NCI-H345 treated with DMSO at 0.1 percent for 48 hours (cell line): ENCODE measurements around the gene MYO16.

Source experiments
- DNase-seq: peaks from one replicate; lab custom pipeline; 2025; ENCODE audit not compliant: unreplicated experiment; lab: John Stamatoyannopoulos, UW

The MYO16 gene

DNA sequence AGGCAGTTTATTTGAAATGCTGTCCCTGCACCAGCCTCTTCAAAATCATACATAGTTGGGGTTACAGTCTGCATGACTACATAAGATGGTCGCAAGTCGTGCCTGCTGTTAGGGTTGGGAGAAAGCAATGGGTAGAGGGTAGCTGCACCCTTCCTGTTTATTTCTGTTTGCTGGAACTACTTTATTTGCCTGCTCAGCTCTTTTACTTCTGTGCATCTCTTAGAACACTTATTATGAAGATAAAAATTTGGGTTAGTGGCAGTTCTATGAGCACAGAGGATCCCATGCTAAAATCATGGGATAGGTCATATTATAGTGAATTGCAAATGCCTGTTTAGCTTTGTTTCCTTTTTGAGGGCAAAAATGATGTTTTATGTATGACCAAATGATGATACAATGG lies 160.1 kb downstream of the MYO16 start:
- DNase-seq, result no peak

DNA sequence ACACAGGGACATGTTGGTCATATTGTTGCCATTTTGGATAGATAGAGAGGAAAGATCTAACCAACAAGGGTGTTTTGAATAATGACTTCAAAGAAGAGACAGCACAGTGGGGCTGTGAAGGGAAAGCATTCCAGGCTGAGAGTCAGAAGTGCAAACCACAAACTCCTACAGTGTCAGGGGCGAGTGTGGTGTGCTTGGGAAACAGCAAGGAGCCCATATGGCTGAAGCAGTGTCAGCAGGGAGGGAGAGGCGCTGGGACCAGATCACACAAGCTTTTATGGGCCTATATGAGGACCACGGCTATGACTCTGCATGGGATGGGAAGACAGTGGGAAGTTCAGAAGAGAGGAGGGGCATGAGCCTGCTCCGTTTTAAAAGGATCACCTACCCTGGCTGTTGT lies 166.4 kb downstream of the MYO16 start:
- DNase-seq, result no peak

DNA sequence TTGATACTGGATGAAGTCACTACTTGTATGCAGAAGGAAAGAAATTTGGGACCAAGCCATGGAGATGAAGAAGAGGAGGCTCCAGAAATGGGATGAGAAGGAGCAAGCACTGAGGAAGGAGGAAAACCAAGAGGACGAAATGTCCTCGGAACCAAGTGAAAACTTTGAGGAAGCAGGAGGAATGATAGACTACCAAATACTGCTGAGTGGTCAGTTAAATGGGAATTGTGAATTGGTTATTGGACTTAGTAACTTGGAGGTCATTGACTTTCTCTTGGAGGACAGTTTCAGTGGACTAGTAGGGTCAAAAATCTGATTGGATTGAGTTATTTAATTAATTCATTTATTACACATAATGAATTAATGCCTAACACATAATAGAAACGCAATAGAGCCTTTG lies 167.9 kb downstream of the MYO16 start:
- no peak for DNase-seq

DNA sequence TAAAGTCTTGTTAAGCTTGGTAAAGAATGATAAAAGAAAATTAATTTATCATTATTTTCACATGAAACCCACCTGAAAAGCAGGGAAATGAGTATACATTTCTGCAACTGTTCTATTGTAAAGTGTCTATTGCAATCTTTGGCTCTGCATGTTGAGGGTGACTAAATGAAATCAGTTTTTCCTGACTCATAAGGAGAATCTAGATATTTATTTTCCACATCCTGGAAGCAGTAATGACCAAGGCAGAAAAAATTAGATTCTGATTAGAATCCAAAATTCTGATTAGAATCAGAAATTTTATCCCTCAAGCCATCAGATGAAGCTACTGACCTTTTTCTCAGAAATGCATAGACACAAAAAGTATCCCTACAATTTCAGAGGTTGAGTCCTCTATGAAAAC lies 178.4 kb downstream of the MYO16 start:
- no peak for DNase-seq

- DNase-seq, result no peak
Observed at GRCh38 chr13:108812165-108812564, 182.8 kb downstream of the MYO16 start.

DNA sequence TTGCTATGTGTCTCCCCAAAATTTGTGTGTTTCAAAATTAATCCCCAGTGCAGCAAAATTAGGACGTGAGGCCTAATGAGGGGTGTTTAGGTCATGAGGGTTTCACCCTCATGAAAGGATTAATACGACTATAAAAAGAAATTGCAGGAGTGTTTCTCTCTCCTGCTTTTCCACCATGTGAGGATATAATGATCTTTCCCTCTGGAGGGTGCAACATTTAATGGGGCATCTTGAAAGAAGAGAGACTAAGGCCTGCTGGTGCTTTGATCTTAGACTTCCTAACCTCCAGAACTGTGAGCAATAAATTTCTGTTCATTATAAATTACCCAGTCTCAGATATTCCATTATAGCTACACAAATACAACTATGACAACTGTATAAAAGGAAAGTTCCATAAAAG lies 183.2 kb downstream of the MYO16 start:
- no peak for DNase-seq

DNA sequence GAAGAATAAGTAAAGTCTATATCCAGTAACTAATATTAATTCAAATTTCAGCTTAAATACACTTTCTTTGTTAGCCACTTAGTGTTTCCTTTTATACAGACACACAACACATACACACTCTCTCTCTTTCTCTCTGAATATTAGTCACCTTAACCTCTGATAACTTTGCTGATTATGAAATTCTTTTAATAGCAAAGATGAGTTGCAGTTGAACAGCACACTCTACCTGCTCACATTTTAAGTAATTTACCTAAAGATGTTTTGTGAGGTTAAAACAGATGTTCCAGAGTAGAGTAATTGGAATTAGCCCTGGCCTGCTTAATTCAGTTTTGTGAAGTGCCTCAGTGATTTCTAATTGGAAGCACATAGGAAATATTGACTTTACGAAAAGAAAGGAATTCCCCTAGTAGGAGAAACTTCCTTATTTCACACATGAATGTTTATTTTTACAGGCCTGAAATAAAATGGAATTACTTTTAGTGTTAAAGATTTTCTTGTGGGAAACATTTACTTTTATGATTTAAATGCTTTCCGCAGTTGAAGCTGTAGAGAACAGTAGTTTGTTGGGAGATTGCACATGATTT lies 184.3 kb downstream of the MYO16 start:
- no peak for DNase-seq

DNA sequence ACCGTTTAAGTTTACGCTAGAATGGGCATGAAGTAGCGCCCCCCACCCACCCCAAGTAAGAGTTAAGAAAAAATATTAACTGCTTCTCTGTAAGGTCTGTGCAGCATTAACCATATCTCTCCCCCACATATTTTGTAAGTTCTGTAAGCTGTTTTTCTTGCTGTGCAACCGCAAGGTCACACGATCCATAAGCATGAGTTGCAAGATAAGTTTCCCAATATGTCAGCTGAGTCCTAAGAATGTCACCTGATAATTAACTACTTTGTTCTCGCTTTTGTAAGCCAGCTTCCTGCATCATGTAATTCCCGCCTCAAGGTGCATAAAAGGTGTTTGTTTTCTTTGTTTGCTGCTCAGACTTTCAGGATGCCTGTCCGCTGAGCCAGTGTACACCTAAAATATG lies 187.0 kb downstream of the MYO16 start:
- no peak for DNase-seq

DNA sequence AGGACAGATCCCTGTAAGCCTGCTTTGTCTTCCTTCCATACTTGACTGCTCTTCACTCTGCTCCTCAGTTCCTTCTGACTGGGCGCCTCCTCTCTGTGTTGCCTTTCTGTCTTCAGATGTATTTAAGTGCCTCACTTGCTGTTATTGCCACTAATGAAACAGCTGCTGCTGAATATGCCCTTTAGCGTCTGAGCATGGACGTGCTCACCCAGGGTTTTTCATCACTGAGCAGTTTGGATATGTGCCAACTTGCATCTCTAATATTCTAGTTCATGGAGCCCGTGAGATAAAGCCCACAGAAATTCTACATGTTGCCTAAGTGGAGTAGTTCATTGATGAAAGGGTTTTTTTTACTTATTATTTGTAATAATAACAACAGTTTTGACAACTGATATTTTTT lies 198.2 kb downstream of the MYO16 start:
- peak; percentile 39 for DNase-seq

GRCh38 chr13:108828086-108828815 lies 198.8 kb downstream of the MYO16 start:
- DNase-seq, result no peak

DNA sequence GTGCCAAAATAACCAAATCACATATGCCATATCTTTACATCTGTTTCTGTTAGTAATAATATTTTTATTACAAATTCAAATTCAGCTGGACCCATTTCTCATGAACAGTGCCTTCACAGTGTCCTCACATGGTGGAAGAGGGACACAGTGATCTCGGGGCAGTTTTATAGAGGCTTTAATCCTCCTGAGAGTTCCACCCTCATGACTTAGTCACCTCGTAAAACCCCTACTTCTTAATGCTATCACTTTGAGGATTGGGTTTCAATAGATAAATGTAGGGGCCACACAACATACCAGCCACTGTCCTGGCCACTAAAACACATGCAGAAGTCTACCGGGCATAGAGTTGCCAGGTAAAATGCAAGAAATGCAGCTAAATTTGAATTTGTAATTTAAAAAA lies 201.5 kb downstream of the MYO16 start:
- no peak for DNase-seq

DNA sequence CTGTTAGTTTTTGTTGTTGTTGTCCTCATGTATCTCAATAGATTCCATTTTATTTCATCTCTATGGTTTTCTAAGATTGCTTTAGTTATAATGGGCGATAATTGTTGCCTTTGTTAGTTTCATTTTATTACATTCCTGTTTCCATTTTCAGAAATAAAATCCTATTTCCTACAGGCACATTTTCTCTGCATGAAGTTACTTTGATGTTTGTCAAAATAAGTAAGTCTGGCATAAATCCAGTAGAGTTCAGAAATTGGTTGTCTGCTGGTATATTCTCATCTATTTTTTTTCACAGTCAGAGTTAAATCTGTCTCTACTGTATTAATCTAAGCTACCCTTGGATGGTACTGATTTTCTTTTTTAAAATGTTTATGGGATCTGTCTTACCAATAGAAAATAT lies 204.1 kb downstream of the MYO16 start:
- DNase-seq, result no peak

GRCh38 chr13:108834193-108834592 lies 204.8 kb downstream of the MYO16 start:
- no peak for DNase-seq

- DNase-seq, result no peak
Observed at GRCh38 chr13:108835083-108835482, 205.7 kb downstream of the MYO16 start.

GRCh38 chr13:108850691-108851090 lies 221.3 kb downstream of the MYO16 start:
- no peak for DNase-seq

DNA sequence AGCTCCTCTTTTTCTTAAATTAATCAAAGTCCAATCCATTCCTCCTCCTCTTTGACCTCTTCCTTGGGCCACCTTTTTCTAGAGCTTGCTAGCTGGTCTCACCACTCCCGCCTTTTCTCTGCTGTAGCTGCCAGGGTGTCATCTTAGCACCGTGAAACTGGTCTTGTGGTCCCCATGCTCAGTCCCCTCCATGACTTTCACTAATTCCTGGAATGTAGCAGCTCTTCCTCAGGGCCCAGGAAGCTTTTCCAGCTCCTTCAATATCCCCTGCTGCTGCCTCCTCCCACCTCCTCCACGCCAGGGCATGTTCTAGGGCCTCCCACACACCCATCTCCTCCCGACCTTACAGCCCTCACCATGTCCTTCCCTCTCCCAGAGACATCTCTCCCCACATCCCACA lies 222.2 kb downstream of the MYO16 start:
- DNase-seq, result no peak

GRCh38 chr13:108853031-108853430 lies 223.6 kb downstream of the MYO16 start:
- DNase-seq, result no peak

DNA sequence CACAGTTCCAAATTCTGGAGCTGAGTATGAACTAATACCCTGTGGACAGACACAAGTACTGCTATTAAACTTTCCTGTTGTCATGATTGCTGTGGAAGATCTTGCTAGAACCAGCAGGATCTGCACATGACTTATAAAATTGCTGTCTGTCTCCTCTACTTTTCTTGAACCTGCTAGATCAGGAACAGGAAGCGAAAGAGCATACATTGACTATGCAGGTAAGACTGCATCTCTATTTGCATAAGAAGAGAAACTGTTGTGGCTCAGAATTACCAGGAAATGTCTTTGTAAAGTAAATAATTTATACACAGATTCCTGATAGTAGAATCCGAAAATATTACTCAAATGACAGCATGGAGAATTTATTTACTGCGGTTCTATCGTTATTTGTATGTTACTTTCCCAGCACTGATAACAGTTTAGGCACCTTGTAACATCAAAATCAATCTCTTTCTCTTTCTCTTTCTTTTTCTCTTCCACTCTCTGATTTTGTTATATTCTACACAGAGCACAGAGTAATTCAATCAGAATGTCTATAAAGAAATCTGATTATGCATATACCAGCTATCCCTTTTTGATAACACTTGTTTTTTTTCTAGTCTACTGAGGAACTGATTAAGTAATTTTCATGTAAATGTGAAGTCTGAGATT lies 226.5 kb downstream of the MYO16 start:
- no peak for DNase-seq

DNA sequence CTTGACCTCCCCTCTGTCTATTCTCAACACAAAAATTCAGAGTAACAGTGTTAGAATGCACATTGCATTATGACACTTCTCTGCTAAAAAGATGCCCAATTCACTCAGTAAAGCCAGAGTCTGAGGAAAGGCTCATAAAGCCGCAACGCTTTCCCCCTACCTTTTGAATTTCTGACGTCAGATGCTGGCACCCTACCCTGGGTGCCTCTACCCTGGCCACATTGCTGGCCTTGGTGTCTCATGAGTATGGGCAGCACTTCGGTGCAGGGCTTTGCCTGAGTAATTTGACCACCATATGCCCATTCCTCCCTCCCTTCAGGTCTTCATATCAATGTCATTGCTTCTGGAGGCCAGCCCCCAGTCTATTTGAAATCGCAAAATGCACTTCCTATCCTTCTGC lies 229.3 kb downstream of the MYO16 start:
- DNase-seq, result no peak

GRCh38 chr13:108859197-108860012 lies 230.0 kb downstream of the MYO16 start:
- no peak for DNase-seq

GRCh38 chr13:108860418-108860817 lies 231.0 kb downstream of the MYO16 start:
- DNase-seq, result no peak

- no peak for DNase-seq
Observed at GRCh38 chr13:108877300-108877699, 247.9 kb downstream of the MYO16 start.
